LHCN-M2 (cell line): ENCODE results near the gene SPC24. TPM values are rescaled to one million over a fixed set of nuclear protein-coding genes. Genes with fewer than 3 reads are reported as not detected.
A peak's percentile ranks its signal among the peaks of the same experiment; 100 is the strongest.
"Not testable (repeated sequence)": the region's sequence is repeated elsewhere in the genome, so short reads cannot be mapped to it uniquely, and the experiment has no call there.

Experiments
- DNase-seq: peaks from one replicate; pipeline ENCODE4 v3.0.0-alpha.2; 2012; ENCODE audit warnings: low read depth
- total RNA-seq: library from RNA; depleted of rRNA; stranded (reverse); fragments of >200 nt; gene quantifications from 2 replicates; pipeline ENCODE4 v1.2.3, GENCODE V29; 2014

The SPC24 gene
- total RNA-seq, 1 experiment from 2014 or later = 105 TPM

- no peak for DNase-seq
Measured at GRCh38 chr19:11131471-11131870, 24.1 kb downstream of the SPC24 start.

- DNase-seq = peak; percentile 79
Measured at GRCh38 chr19:11130824-11131455, 24.6 kb downstream of the SPC24 start.

GRCh38 chr19:11127905-11128304 lies 27.7 kb downstream of the SPC24 start:
- DNase-seq = no peak

GRCh38 chr19:11125994-11126685 lies 29.4 kb downstream of the SPC24 start:
- DNase-seq = peak; percentile 69

GRCh38 chr19:11124157-11124556 lies 31.4 kb downstream of the SPC24 start:
- DNase-seq = not testable (repeated sequence)

- DNase-seq = no peak
Measured at GRCh38 chr19:11123114-11123513, 32.5 kb downstream of the SPC24 start.

GRCh38 chr19:11121963-11122362 lies 33.6 kb downstream of the SPC24 start:
- DNase-seq = not testable (repeated sequence)

GRCh38 chr19:11116507-11116906 lies 39.1 kb downstream of the SPC24 start:
- no peak for DNase-seq

- DNase-seq = no peak
Measured at GRCh38 chr19:11115895-11116446, 39.6 kb downstream of the SPC24 start.

- no peak for DNase-seq
Measured at GRCh38 chr19:11115042-11115441, 40.5 kb downstream of the SPC24 start.

GRCh38 chr19:11113140-11113708 lies 42.4 kb downstream of the SPC24 start:
- no peak for DNase-seq

GRCh38 chr19:11111771-11112144 lies 43.8 kb downstream of the SPC24 start:
- no peak for DNase-seq

GRCh38 chr19:11111117-11111770 lies 44.3 kb downstream of the SPC24 start:
- no peak for DNase-seq

- DNase-seq = no peak
Measured at GRCh38 chr19:11108746-11109145, 46.8 kb downstream of the SPC24 start.

GRCh38 chr19:11106477-11106876 lies 49.1 kb downstream of the SPC24 start:
- no peak for DNase-seq

GRCh38 chr19:11105014-11105636 lies 50.5 kb downstream of the SPC24 start:
- DNase-seq = no peak

GRCh38 chr19:11103667-11104066 lies 51.9 kb downstream of the SPC24 start:
- not testable (repeated sequence) for DNase-seq

GRCh38 chr19:11102944-11103343 lies 52.6 kb downstream of the SPC24 start:
- DNase-seq = no peak

GRCh38 chr19:11101057-11101456 lies 54.5 kb downstream of the SPC24 start:
- DNase-seq = no peak

GRCh38 chr19:11100049-11100448 lies 55.5 kb downstream of the SPC24 start:
- DNase-seq = no peak

- no peak for DNase-seq
Measured at GRCh38 chr19:11098861-11099260, 56.7 kb downstream of the SPC24 start.

GRCh38 chr19:11098327-11098726 lies 57.3 kb downstream of the SPC24 start:
- no peak for DNase-seq
